Right lobe of liver (tissue), 4 donors: Measurements from ENCODE around the gene LIF.

Experiments used
- POLR2A ChIP-seq: fragments of 450-650 bp; IDR thresholded peaks from one replicate; pipeline ENCODE4 v1.6.1; 2017; ENCODE audit warnings: antibody characterized with exemption, mild to moderate bottlenecking
- TF ChIP-seq, protein P1 (sequence below), 4 donors: fragments of 200-600 bp in 3 of 4; fragments of 450-650 bp in 1 of 4; IDR thresholded peaks; one replicate each; pipeline versions ENCODE4 v1.5.1 to v1.8.0; 2016 to 2022; ENCODE audit warnings: antibody characterized with exemption in 4 of 4, mild to moderate bottlenecking in 2 of 4
- donor health status: DM: no; HTN: no; CAD: no.
- donor health status: DM: no; HTN: no; CAD: no.
- donor health status: DM: no; HTN: yes; CAD: no.

- TF ChIP-seq, protein P1, sequence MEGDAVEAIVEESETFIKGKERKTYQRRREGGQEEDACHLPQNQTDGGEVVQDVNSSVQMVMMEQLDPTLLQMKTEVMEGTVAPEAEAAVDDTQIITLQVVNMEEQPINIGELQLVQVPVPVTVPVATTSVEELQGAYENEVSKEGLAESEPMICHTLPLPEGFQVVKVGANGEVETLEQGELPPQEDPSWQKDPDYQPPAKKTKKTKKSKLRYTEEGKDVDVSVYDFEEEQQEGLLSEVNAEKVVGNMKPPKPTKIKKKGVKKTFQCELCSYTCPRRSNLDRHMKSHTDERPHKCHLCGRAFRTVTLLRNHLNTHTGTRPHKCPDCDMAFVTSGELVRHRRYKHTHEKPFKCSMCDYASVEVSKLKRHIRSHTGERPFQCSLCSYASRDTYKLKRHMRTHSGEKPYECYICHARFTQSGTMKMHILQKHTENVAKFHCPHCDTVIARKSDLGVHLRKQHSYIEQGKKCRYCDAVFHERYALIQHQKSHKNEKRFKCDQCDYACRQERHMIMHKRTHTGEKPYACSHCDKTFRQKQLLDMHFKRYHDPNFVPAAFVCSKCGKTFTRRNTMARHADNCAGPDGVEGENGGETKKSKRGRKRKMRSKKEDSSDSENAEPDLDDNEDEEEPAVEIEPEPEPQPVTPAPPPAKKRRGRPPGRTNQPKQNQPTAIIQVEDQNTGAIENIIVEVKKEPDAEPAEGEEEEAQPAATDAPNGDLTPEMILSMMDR (IDR thresholded peaks at IDR 0.05) = no peak
- TF ChIP-seq POLR2A = no peak
These were observed 5.8 kb downstream of the LIF start for GRCh38 chr22:30240541-30241417.
